T-helper 1 cell treated with Interleukin-12 subunit alpha and Interleukin-12 subunit beta and Interleukin-4 antibody, amounts not matched to agents 30 μg/mL and 1 μg/mL, for 36 hours (primary cell): ENCODE results near the gene HES6.
A peak's percentile ranks its signal among the peaks of the same experiment; 100 is the strongest.

Experiments used
- H3K27ac Mint-ChIP-seq: one replicate; pipeline ENCODE4 v1.8.0; 2021; ENCODE audit warnings: mild to moderate bottlenecking, mixed read lengths
- H3K27me3 Mint-ChIP-seq: one replicate; pipeline ENCODE4 v1.8.0; 2021; ENCODE audit warnings: low read depth, mixed read lengths
- H3K36me3 Mint-ChIP-seq: one replicate; pipeline ENCODE4 v1.8.0; 2021; ENCODE audit warnings: low read depth, mixed read lengths
- H3K4me1 Mint-ChIP-seq: one replicate; pipeline ENCODE4 v1.8.0; 2021; ENCODE audit warnings: low read depth, mixed read lengths
- H3K4me3 Mint-ChIP-seq: one replicate; pipeline ENCODE4 v1.8.0; 2021; ENCODE audit warnings: mild to moderate bottlenecking, moderate library complexity, mixed read lengths
- H3K9me3 Mint-ChIP-seq: one replicate; pipeline ENCODE4 v1.8.0; 2021; ENCODE audit warnings: mixed read lengths

The HES6 gene

DNA sequence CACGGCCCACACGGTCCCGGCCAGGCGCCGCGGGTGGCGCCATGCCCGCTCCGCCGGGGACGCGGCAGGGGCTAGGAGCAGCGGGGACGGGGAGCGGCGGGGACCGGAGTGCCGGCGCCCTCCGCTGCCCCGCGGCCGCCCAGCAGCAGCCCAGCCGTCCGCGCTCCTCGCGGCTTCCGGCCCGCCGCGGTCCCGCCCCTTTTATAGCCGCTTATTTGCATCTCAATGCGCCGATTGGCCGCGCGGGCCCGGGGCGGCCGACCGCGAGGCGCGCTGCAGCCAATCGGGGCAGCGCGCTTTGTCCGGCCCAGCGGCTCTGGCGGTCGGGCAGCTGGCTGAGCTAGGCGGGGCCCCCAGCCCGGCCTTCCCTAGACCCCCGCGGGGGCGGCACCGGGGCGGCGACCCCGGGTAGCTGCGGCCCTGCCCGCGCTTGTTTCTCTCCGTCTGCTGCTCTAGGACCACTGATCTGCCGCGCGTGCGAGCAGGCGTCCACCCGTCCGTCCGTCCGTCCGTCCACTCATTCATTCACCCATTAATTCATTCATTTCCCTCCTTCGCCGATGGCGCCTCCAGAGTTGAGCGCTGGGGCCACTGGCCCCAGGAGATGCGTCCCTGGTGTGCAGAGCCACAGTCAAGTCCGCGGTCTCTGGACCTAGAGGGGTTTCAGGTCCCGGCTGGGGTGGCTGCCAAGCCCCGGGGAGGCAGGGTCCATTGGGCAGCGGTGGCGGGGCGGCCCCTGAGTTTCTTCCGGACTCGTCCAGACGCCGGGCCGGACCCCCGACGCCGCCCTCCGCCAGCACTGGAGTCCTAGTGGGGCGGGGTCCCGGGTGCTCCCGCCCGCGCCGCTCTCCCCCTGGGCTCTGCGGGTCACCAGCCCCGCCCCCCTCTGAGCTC is at the start of gene HES6:
TSS of gene HES6 (minus strand) at position 176 of the 894 bp plus-strand sequence. CDS start at position 43, 133 bp downstream.
- H3K9me3 Mint-ChIP-seq, result no peaks in the 10 kb centered on the region
- peak within 1 kb of the TSS; percentile 66 for H3K27ac Mint-ChIP-seq
- no peaks in the 10 kb centered on the region for H3K36me3 Mint-ChIP-seq
- H3K4me1 Mint-ChIP-seq, result peaks cover 2% of the 10 kb centered on the region
- peaks cover 53% of the 10 kb centered on the region for H3K27me3 Mint-ChIP-seq
- peak within 1 kb of the TSS; percentile 90 for H3K4me3 Mint-ChIP-seq

DNA sequence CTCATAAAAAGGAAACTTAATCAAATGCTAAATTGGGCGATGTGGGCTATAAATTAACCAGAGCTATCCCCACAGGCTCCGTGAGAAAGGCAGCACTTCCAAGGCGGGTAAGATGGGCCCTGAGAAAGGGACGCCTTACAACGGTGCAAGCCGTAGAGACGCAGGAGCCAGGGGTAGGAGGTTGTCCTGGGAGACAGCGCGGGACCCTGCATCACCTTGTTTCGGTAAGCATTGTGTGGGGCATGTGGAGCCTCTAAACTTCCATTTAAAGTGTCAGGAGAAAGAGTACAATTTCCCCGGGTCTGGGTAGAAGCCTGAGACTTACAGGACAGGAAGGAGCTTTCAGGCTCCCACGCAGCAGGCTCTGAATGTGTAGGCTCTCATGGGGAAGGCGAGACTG is 49.7 kb upstream of the HES6 start:
- Mint-ChIP-seq H3K4me1 (peaks cover 24% of the 10 kb centered on the region), H3K9me3 (no peaks in the 10 kb centered on the region), H3K27me3 (peaks cover 4% of the 10 kb centered on the region), H3K36me3 (no peaks in the 10 kb centered on the region), H3K4me3 (peak overlapping the region; percentile 95), H3K27ac (peak overlapping the region; percentile 97)

DNA sequence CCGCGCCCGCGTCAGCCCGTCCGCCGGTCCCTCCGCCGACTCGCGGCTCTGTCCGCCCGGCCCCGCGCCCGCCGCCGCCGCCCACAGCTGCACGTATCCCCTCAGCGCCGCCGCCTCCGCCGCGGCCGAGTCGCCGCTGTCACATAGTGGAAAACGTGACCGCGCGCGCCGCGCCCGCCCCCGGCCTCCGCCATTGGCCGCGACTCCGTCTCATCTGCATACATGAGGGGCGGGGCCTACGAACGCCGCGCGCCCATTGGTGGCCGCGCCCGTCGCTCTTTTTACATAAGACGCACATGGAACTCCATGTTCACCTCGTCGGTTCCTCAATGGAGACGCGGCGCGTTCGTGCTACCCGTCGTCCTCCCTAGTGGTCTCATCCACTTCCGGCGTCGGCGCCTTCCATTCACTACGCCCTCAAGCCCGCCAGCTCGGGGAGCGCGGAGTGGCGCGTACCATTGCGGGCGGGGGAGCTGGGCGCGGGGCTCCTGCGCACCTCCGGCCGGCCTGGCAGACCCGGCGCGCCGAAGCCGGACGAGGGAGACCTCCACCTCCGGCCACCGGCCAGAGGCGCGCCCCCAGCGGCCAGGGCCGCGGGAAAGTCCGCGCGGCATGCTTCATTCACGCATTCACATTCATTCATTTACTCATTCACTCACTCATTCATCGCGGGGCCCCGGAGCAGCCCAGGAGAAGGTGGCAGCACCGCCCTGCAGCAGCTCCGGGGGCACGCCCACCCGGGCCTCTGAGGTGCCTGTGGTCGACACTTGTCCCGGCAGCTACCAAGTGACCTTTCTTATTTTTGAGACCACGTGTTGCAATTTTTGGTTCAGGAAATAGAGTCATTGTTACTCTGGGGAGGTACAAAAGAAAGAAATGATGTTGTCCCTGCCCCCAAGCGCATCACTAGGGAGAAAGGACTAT is 49.1 kb upstream of the HES6 start:
- H3K36me3 Mint-ChIP-seq, result no peaks in the 10 kb centered on the region
- no peaks in the 10 kb centered on the region for H3K9me3 Mint-ChIP-seq
- peak overlapping the region; percentile 97 for H3K27ac Mint-ChIP-seq
- peak overlapping the region; percentile 95 for H3K4me3 Mint-ChIP-seq
- H3K4me1 Mint-ChIP-seq, result peaks cover 24% of the 10 kb centered on the region
- H3K27me3 Mint-ChIP-seq, result no peaks in the 10 kb centered on the region

DNA sequence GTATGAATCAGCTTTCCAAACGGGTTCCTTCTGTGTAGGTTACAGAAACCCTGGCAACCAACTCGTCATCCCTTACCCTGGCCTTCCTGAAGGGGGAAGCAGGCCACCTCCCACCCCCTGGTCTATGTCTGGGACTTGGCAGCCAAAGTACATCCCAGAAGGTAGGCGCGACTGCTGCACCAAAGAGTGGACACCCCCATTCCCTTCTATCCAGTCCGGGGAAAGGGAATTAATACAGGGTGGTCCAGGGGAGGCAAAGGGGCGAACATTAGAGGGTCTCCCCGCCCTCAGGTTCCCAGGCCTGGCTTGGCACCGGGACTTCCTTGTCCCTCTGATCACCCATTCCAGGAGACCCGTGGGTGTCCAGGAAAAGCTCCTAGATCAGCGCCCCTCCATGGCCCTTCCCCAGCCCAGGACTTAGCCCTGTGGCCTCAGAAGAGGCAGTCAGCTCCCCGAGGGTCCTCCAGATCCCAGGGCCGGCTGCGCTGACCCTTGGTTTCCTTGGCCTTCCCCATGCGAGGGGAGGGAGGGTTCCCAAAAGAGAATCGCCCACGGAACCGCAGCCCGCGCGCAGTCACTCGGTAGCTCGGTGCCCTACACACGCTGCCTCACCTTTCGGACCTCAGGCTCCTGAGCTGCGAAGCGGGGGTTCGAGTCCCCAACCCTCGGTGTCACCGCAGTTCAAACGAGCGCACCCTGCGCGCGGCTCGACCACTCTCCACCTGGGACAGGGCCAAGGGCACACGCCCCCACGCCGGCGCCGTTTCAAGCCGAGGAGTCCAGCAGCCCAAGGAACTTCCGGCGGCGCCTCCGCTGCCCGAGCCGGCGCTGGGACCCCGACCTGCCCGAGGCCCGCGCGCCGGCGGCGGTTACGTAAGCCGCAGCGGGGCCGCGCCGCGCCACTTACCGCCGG is 48.2 kb upstream of the HES6 start, which contains the start of gene PER2:
TSS of gene PER2 (minus strand) at position 874 of the 913 bp plus-strand sequence. CDS start 10,674 bp downstream, outside the sequence.
- no peaks in the 10 kb centered on the region for H3K9me3 Mint-ChIP-seq
- peak within 1 kb of the TSS; percentile 97 for H3K27ac Mint-ChIP-seq
- H3K36me3 Mint-ChIP-seq, result no peaks in the 10 kb centered on the region
- peak within 1 kb of the TSS; percentile 95 for H3K4me3 Mint-ChIP-seq
- H3K27me3 Mint-ChIP-seq, result no peaks in the 10 kb centered on the region
- peaks cover 24% of the 10 kb centered on the region for H3K4me1 Mint-ChIP-seq

- H3K9me3 Mint-ChIP-seq, result no peaks in the 10 kb centered on the region
- peaks cover 24% of the 10 kb centered on the region for H3K4me1 Mint-ChIP-seq
- H3K27me3 Mint-ChIP-seq, result no peaks in the 10 kb centered on the region
- peak overlapping the region; percentile 82 for H3K4me3 Mint-ChIP-seq
- H3K27ac Mint-ChIP-seq, result peak overlapping the region; percentile 41
- no peaks in the 10 kb centered on the region for H3K36me3 Mint-ChIP-seq
Measured at GRCh38 chr2:238286987-238287736, 47.3 kb upstream of the HES6 start.

DNA sequence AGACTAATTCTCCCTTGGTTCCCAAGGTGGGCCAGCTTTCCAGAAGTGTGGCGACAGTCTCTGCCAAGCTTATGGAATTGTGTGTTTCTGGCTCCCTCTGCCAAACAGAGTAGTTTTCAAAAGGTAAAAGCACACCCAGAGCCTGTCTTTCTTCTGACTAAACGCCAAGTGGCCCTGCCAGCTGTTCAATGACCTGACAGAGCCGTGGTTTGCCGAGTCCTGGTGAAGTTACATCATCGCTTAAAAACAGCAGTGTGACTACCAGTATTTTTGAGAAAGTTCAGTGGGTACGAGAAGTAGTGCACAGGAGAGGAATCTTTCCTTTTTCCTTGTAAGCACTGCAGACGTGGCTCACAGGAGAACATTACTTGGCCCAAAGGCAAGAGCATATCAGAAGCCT is 46.7 kb upstream of the HES6 start:
- H3K27me3 Mint-ChIP-seq, result no peaks in the 10 kb centered on the region
- no peak overlapping the region for H3K27ac Mint-ChIP-seq
- peak overlapping the region; percentile 82 for H3K4me3 Mint-ChIP-seq
- no peaks in the 10 kb centered on the region for H3K36me3 Mint-ChIP-seq
- H3K4me1 Mint-ChIP-seq, result peaks cover 24% of the 10 kb centered on the region
- H3K9me3 Mint-ChIP-seq, result no peaks in the 10 kb centered on the region

DNA sequence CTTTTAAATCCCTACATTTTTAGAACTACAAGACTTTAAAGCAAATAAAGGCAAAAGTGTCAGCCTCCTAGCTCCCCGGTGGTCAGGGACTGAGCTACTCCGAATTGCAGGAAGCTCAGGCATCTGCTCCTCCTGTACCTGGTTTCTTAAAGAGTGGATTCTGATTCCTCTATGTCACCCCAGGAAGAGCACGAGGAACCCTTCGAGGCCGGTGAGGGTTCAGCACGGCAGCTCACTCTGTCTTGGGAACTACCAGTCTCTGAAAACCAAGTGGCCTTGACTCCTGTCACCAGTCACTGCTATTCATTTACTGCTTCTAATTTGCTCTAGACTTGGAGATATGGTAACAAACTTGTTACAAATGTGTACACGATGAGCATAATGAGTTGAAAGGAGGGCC is 46.3 kb upstream of the HES6 start:
- Mint-ChIP-seq H3K9me3 (no peaks in the 10 kb centered on the region), H3K27me3 (no peaks in the 10 kb centered on the region), H3K4me1 (peaks cover 24% of the 10 kb centered on the region), H3K4me3 (no peak overlapping the region), H3K36me3 (no peaks in the 10 kb centered on the region), H3K27ac (no peak overlapping the region)

DNA sequence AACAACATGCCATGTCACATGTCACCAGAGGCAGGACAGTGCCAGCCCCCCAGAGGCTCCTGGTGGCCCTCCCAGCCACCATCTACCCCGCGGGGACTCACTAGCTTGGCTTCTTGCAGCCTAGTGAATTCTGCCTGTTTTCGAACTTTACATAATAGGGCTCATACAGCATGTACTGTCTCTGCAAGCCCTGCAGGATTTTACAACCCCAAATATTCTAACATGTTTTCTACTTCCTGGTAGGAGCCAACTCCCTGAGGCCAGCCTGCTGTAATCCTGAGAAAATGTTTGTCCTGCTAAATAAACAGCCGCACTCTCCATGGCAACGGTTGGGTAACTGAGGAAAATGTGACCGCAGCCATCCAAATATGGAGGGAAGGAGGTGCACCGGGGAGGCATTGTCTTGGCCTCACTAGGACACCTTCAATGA is 45.8 kb upstream of the HES6 start:
- Mint-ChIP-seq H3K27ac (no peak overlapping the region), H3K27me3 (no peaks in the 10 kb centered on the region), H3K9me3 (no peaks in the 10 kb centered on the region), H3K36me3 (no peaks in the 10 kb centered on the region), H3K4me1 (peaks cover 24% of the 10 kb centered on the region), H3K4me3 (no peak overlapping the region)

- Mint-ChIP-seq H3K36me3 (no peaks in the 10 kb centered on the region), H3K4me3 (no peak overlapping the region), H3K27ac (no peak overlapping the region), H3K4me1 (peaks cover 20% of the 10 kb centered on the region), H3K9me3 (no peaks in the 10 kb centered on the region), H3K27me3 (no peaks in the 10 kb centered on the region)
Measured at GRCh38 chr2:238284802-238285515, 45.1 kb upstream of the HES6 start.

DNA sequence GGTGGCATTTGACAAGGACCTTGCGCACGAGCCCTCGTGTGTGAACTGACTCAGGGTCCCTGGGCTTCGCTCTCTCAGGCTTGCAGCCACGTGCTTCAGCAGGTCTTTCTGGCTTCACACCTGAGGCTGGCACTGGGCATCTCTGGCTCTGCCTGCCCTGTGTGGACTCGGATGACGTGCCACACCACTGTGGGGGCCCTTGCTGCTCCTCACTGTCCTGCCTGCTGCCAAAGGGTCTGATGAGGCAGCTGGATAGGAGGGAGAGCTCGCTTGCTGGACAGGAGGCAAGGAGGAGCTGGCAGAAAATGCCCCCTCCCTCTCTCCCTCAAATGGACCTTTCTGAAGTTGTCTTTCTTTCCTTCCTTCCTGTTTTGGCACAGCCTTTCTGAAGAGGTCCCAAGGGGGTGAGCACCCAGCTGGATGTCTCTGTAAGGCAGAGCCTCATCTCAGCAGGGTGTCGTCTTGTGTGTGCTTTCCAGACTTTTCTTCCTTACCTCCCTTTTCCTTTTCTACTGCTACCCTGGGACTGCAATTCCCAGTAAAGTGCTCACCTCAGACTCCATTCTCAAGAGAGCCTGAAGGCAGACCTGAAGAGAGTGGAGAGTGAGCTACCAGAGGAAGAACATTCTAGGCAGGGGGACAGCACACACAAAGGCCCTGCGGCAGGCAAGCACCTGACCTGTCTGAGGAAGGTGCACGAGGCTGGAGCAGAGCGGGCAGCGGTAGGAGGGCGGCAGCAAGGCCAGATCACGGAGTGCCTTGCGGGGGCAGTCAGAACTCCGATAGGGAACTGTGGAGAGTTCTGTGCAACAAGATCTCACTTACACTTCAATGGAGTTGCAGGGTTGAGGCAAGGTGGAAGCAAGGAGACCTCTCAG is 43.3 kb upstream of the HES6 start:
- Mint-ChIP-seq H3K4me1 (peaks cover 13% of the 10 kb centered on the region), H3K4me3 (no peak overlapping the region), H3K36me3 (no peaks in the 10 kb centered on the region), H3K9me3 (no peaks in the 10 kb centered on the region), H3K27ac (no peak overlapping the region), H3K27me3 (no peaks in the 10 kb centered on the region)

DNA sequence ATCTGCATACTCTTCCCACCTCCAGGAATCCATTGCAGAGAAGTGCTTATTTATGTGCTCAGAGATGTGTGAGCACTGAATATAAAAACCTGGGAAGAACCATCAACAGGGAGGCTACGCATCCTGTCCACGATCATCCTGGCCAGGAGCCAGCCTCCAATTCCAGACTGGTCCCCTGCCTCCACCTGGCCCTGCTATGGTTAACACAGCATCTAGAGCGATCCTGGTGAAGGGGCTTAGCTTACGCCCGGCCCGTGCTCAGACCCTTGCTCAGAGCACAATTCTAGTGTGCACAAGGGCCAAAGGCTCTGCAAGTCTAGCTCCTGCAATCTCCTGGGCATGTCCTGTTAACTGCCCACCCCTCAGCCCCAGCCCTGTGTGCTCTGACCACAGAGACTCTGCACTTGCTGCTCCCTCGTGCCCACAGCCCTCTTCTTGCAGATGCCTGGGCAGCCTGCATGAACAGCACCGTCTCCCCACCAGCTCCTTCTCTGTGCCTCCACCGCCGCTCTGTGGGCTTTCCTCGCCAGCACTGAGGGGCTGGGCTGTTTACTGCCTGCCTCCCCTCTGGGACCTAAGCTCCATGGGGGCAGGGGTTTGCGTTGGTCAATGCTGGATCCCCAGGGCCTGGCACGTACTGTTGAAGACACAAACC is 42.1 kb upstream of the HES6 start:
- Mint-ChIP-seq H3K9me3 (no peaks in the 10 kb centered on the region), H3K27me3 (no peaks in the 10 kb centered on the region), H3K27ac (no peak overlapping the region), H3K4me3 (no peak overlapping the region), H3K4me1 (peaks cover 3% of the 10 kb centered on the region), H3K36me3 (no peaks in the 10 kb centered on the region)
